ENCODE data around the gene KIFAP3. TPM values are rescaled to one million over a fixed set of nuclear protein-coding genes. Genes with fewer than 3 reads are reported as not detected.

Gene KIFAP3
- total RNA-seq, 1 donor from 2014 or later = 7.7 TPM

GRCh38 chr1:170049176-170049800 is 25.2 kb downstream of the KIFAP3 start:
- no peak for DNase-seq (ENCODE audit: low spot score)
- H3K4me1 ChIP-seq = no peaks in the 10 kb centered on the region
- H3K4me3 ChIP-seq = no peak overlapping the region
- no peaks in the 10 kb centered on the region for H3F3A ChIP-seq (ENCODE audit: low read depth)
- H3K27me3 ChIP-seq = no peaks in the 10 kb centered on the region
- no peaks in the 10 kb centered on the region for H4K20me1 ChIP-seq (ENCODE audit: low read depth)
- peaks cover 12% of the 10 kb centered on the region for H3K36me3 Mint-ChIP-seq
- H3K4me2 ChIP-seq = no peak overlapping the region
- H3K27me3 Mint-ChIP-seq (ENCODE audit: insufficient read depth, low read depth) = no peaks in the 10 kb centered on the region
- H3K36me3 ChIP-seq = no peaks in the 10 kb centered on the region
- H3K9me3 ChIP-seq (ENCODE audit: low read depth) = no peaks in the 10 kb centered on the region
- H2AFZ ChIP-seq (replicated peaks) = no peak overlapping the region
- H3K4me1 Mint-ChIP-seq = no peaks in the 10 kb centered on the region
- H3K27ac Mint-ChIP-seq = no peak overlapping the region
- no peak overlapping the region for H3K27ac ChIP-seq
- no peak overlapping the region for H3K4me3 Mint-ChIP-seq
- TF ChIP-seq EZH2phosphoT487 (IDR thresholded peaks at IDR 0.05) (no peak), EZH2 (IDR thresholded peaks at IDR 0.05) (no peak), CTCF (IDR thresholded peaks at IDR 0.05) (no peak)
- no peaks in the 10 kb centered on the region for H3K79me2 ChIP-seq (ENCODE audit: low read depth)
- H3K9ac ChIP-seq = no peak overlapping the region
- peaks cover 12% of the 10 kb centered on the region for H3K9me3 Mint-ChIP-seq

GRCh38 chr1:170048515-170048914 is 26.0 kb downstream of the KIFAP3 start:
- TF ChIP-seq EZH2phosphoT487 (IDR thresholded peaks at IDR 0.05) = no peak
- no peak for TF ChIP-seq EZH2 (IDR thresholded peaks at IDR 0.05)
- no peak for TF ChIP-seq CTCF (IDR thresholded peaks at IDR 0.05)
- no peaks in the 10 kb centered on the region for H3K4me1 ChIP-seq
- no peaks in the 10 kb centered on the region for H3K36me3 ChIP-seq
- H3K4me1 Mint-ChIP-seq = no peaks in the 10 kb centered on the region
- H3K27me3 Mint-ChIP-seq (ENCODE audit: insufficient read depth, low read depth) = no peaks in the 10 kb centered on the region
- peak overlapping the region; percentile 37 for H3K27ac Mint-ChIP-seq
- no peak overlapping the region for H2AFZ ChIP-seq (replicated peaks)
- H3K27me3 ChIP-seq = no peaks in the 10 kb centered on the region
- H3K4me2 ChIP-seq = no peak overlapping the region
- H3K4me3 Mint-ChIP-seq = no peak overlapping the region
- no peaks in the 10 kb centered on the region for H3K9me3 ChIP-seq (ENCODE audit: low read depth)
- peaks cover 12% of the 10 kb centered on the region for H3K36me3 Mint-ChIP-seq
- no peak overlapping the region for H3K9ac ChIP-seq
- H4K20me1 ChIP-seq (ENCODE audit: low read depth) = no peaks in the 10 kb centered on the region
- no peak for DNase-seq (ENCODE audit: low spot score)
- H3K27ac ChIP-seq = no peak overlapping the region
- H3K9me3 Mint-ChIP-seq = peaks cover 12% of the 10 kb centered on the region
- no peaks in the 10 kb centered on the region for H3K79me2 ChIP-seq (ENCODE audit: low read depth)
- no peak overlapping the region for H3K4me3 ChIP-seq
- no peaks in the 10 kb centered on the region for H3F3A ChIP-seq (ENCODE audit: low read depth)

- H3K36me3 Mint-ChIP-seq = peaks cover 12% of the 10 kb centered on the region
- H3K9me3 Mint-ChIP-seq = peaks cover 2% of the 10 kb centered on the region
- H2AFZ ChIP-seq (replicated peaks) = no peak overlapping the region
- H3K9me3 ChIP-seq (ENCODE audit: low read depth) = no peaks in the 10 kb centered on the region
- H4K20me1 ChIP-seq (ENCODE audit: low read depth) = no peaks in the 10 kb centered on the region
- no peaks in the 10 kb centered on the region for H3K36me3 ChIP-seq
- H3K4me1 Mint-ChIP-seq = no peaks in the 10 kb centered on the region
- H3K4me1 ChIP-seq = no peaks in the 10 kb centered on the region
- no peak for DNase-seq (ENCODE audit: low spot score)
- H3K4me2 ChIP-seq = no peak overlapping the region
- no peak overlapping the region for H3K4me3 Mint-ChIP-seq
- no peak overlapping the region for H3K4me3 ChIP-seq
- no peak overlapping the region for H3K9ac ChIP-seq
- H3K27ac Mint-ChIP-seq = no peak overlapping the region
- TF ChIP-seq EZH2phosphoT487 (IDR thresholded peaks at IDR 0.05) = no peak
- TF ChIP-seq EZH2 (IDR thresholded peaks at IDR 0.05) = no peak
- no peak for TF ChIP-seq CTCF (IDR thresholded peaks at IDR 0.05)
- no peaks in the 10 kb centered on the region for H3K27me3 Mint-ChIP-seq (ENCODE audit: insufficient read depth, low read depth)
- H3K79me2 ChIP-seq (ENCODE audit: low read depth) = no peaks in the 10 kb centered on the region
- no peaks in the 10 kb centered on the region for H3K27me3 ChIP-seq
- no peaks in the 10 kb centered on the region for H3F3A ChIP-seq (ENCODE audit: low read depth)
- H3K27ac ChIP-seq = no peak overlapping the region
Measured at GRCh38 chr1:170044187-170044586, 30.3 kb downstream of the KIFAP3 start.

Data from neural progenitor cell (in vitro differentiated cells).